ENCODE measurements around the gene GPR161. TPM values are rescaled to one million over a fixed set of nuclear protein-coding genes. Genes with fewer than 3 reads are reported as not detected.
"Not testable (repeated sequence)": the region's sequence is repeated elsewhere in the genome, so short reads cannot be mapped to it uniquely, and the experiment has no call there.

The GPR161 gene
- total and polyA plus RNA-seq, 10 of the 15 experiments (the other 5 are each of a cell fraction or from before 2014, with no cell fraction given), result 0.07 to 0.49 (median 0.34) TPM; not detected in 2

- H3K36me3 ChIP-seq (ENCODE audit: control insufficient read depth in 2 of 2, insufficient read depth in 2 of 2, low read length in 1 of 2); intact Hi-C loops (cut with micrococcal nuclease; ENCODE audit: unreplicated experiment); BruUV-seq (replicated peaks); POLR2A ChIA-PET; ATAC-seq; H3K4me1 ChIP-seq (ENCODE audit: control insufficient read depth, insufficient read depth, low read length); H3K4me3 ChIP-seq; H4K20me1 ChIP-seq (ENCODE audit: control insufficient read depth, insufficient read depth); H3K4me2 ChIP-seq (ENCODE audit: control insufficient read depth, insufficient read depth); in situ Hi-C loops (cut with MboI); H3K9ac ChIP-seq (ENCODE audit: control insufficient read depth, insufficient read depth, low read length); H3K27ac ChIP-seq (ENCODE audit: control insufficient read depth, insufficient read depth); RAD21 ChIA-PET (ENCODE audit: unreplicated experiment); H3K9me3 ChIP-seq (replicated peaks; ENCODE audit: control insufficient read depth, insufficient read depth, low read length); DNase-seq (ENCODE audit: low read depth, low spot score); H3K27me3 ChIP-seq (replicated peaks in 1 of 2; ENCODE audit: control insufficient read depth in 2 of 2, insufficient read depth in 2 of 2, low read length in 1 of 2); H2AFZ ChIP-seq (ENCODE audit: control insufficient read depth, low read depth, low read length); FAIRE-seq: not testable (repeated sequence)
- peaks cover 36% of the 10 kb centered on the region for H3K79me2 ChIP-seq (ENCODE audit: control insufficient read depth, insufficient read depth, low read length)
- 0 out of 2 replicates have a peak, but pooled peaks have one; percentile 28 for TF ChIP-seq MLLT1 (IDR thresholded peaks at IDR 0.05)
- ChIA-PET SMC1A (ENCODE audit: uncharacterized antibody, unreplicated experiment) (interaction anchor here (0.6 to 2.1 kb wide), 4 partner anchors 10 to 97 kb away, joined by 3 to 8 read pairs (median 3); partner anchors contain the start of gene SFT2D2), CTCF (interaction anchor here (1.7 to 2.1 kb wide), 3 partner anchors 46 to 99 kb away, joined by 3 to 13 read pairs (median 10); partner anchors contain the start of gene SFT2D2)
- WGBS (ENCODE audit: insufficient coverage, insufficient replicate concordance, low lambda C conversion rate, missing lambda C conversion rate), result 94% methylated on average over 15 of the region's 15 CpGs
Observed at GRCh38 chr1:168181063-168181720, 44.5 kb upstream of the GPR161 start.

GRCh38 chr1:168180148-168180524 lies 43.4 kb upstream of the GPR161 start:
- Histone ChIP-seq H3K9me3 (replicated peaks; ENCODE audit: control insufficient read depth, insufficient read depth, low read length) (no peaks in the 10 kb centered on the region; the same call in 2 of the 3 replicates), H3K27ac (ENCODE audit: control insufficient read depth, insufficient read depth) (peak overlapping the region; percentile 95), H3K27me3 (replicated peaks in 1 of 2; ENCODE audit: control insufficient read depth in 2 of 2, insufficient read depth in 2 of 2, low read length in 1 of 2) (no peaks in the 10 kb centered on the region), H3K9ac (ENCODE audit: control insufficient read depth, insufficient read depth, low read length) (peak overlapping the region; percentile 94), H3K36me3 (ENCODE audit: control insufficient read depth in 2 of 2, insufficient read depth in 2 of 2, low read length in 1 of 2) (no peaks in the 10 kb centered on the region), H4K20me1 (ENCODE audit: control insufficient read depth, insufficient read depth) (no peaks in the 10 kb centered on the region), H3K4me1 (ENCODE audit: control insufficient read depth, insufficient read depth, low read length) (no peaks in the 10 kb centered on the region; the same call in 1 of the 2 replicates), H3K4me2 (ENCODE audit: control insufficient read depth, insufficient read depth) (peak overlapping the region; percentile 89), H3K79me2 (ENCODE audit: control insufficient read depth, insufficient read depth, low read length) (peaks cover 36% of the 10 kb centered on the region), H2AFZ (ENCODE audit: control insufficient read depth, low read depth, low read length) (no peak overlapping the region), H3K4me3 (peak overlapping the region; percentile 91)
- intact Hi-C loops (cut with micrococcal nuclease; ENCODE audit: unreplicated experiment), result no loop called here
- RAD21 ChIA-PET (ENCODE audit: unreplicated experiment), result interaction anchor here (0.6 to 1.8 kb wide), 5 partner anchors 47 to 252 kb away, joined by 3 to 13 read pairs (median 3); partner anchors contain the start of gene SFT2D2
- TSS peak; percentile 80 for BruUV-seq (replicated peaks)
- DNase-seq (ENCODE audit: low read depth, low spot score) (no peak), ATAC-seq (0 out of 3 replicates have a peak, but pooled peaks have one; percentile 7), FAIRE-seq (no peak)
- CTCF ChIA-PET, result interaction anchor here (1.0 to 2.1 kb wide), 8 partner anchors 8 to 163 kb away, joined by 3 to 13 read pairs (median 4); partner anchors contain the start of gene SFT2D2
- no peak for TF ChIP-seq POLR2AphosphoS2 (IDR thresholded peaks at IDR 0.05; ENCODE audit: low read depth, low read length)
- no peak for TF ChIP-seq SMAD1 (IDR thresholded peaks at IDR 0.05; ENCODE audit: low read depth, partially characterized antibody)
- no peak for TF ChIP-seq CBX5 (IDR thresholded peaks at IDR 0.05; ENCODE audit: low read depth)
- 20% methylated on average over 2 of the region's 2 CpGs for WGBS (ENCODE audit: insufficient coverage, insufficient replicate concordance, low lambda C conversion rate, missing lambda C conversion rate)
- in situ Hi-C loops (cut with MboI), result no loop called here
- POLR2A ChIA-PET, result interaction anchor here (0.6 to 3.4 kb wide), 7 partner anchors 9 to 163 kb away, joined by 3 to 21 read pairs (median 4); partner anchors contain the start of gene SFT2D2
- SMC1A ChIA-PET (ENCODE audit: uncharacterized antibody, unreplicated experiment), result interaction anchor here (0.8 to 2.1 kb wide), 9 partner anchors 8 to 67 kb away, joined by 3 to 10 read pairs (median 4); no protein-coding TSS in a partner anchor
